GM19193 (cell line): ENCODE results near the gene PIEZO1.

Source experiments
- POLR2A ChIP-seq: IDR thresholded peaks from 4 replicates; pipeline ENCODE4 v1.6.1; 2011; ENCODE audit not compliant: insufficient read depth, insufficient read length; ENCODE audit errors: extremely low read depth

The PIEZO1 gene

GRCh38 chr16:88710556-88710955 is 74.5 kb downstream of the PIEZO1 start:
- no peak for TF ChIP-seq POLR2A

- no peak for TF ChIP-seq POLR2A
Measured at GRCh38 chr16:88706965-88707826, 77.8 kb downstream of the PIEZO1 start.

GRCh38 chr16:88706229-88706964 is 78.6 kb downstream of the PIEZO1 start, which contains the start of the genes CTU2 and RNF166:
CTU2 (plus strand) TSS chr16:88706503; CDS start chr16:88706531, 28 bp downstream.
RNF166 (minus strand) TSS chr16:88706408; CDS start chr16:88706325, 83 bp downstream.
- peak; percentile 73 for TF ChIP-seq POLR2A

- no peak for TF ChIP-seq POLR2A
Measured at GRCh38 chr16:88705801-88706228, 79.2 kb downstream of the PIEZO1 start.

- TF ChIP-seq POLR2A, result no peak
Measured at GRCh38 chr16:88705076-88705684, 79.8 kb downstream of the PIEZO1 start.

GRCh38 chr16:88703486-88704309 is 81.3 kb downstream of the PIEZO1 start:
- peak; percentile 41 for TF ChIP-seq POLR2A

- TF ChIP-seq POLR2A, result no peak
Measured at GRCh38 chr16:88702371-88703210, 82.4 kb downstream of the PIEZO1 start.

GRCh38 chr16:88701581-88702370 is 83.2 kb downstream of the PIEZO1 start:
- TF ChIP-seq POLR2A, result no peak

GRCh38 chr16:88700636-88701482 is 84.2 kb downstream of the PIEZO1 start:
- TF ChIP-seq POLR2A, result peak; percentile 39

- TF ChIP-seq POLR2A, result no peak
Measured at GRCh38 chr16:88700322-88700635, 84.7 kb downstream of the PIEZO1 start.

GRCh38 chr16:88699180-88699579 is 85.8 kb downstream of the PIEZO1 start:
- TF ChIP-seq POLR2A, result no peak

- no peak for TF ChIP-seq POLR2A
Measured at GRCh38 chr16:88698646-88699045, 86.4 kb downstream of the PIEZO1 start.
